Activated CD4-positive, alpha-beta T cell treated with anti-CD3 and anti-CD28 coated beads, Interleukin-2, amount 10 ng/mL, durations not matched to agents 7 days and 5 days (primary cell): ENCODE results near the gene UNC5B. TPM values are rescaled to one million over a fixed set of nuclear protein-coding genes. Genes with fewer than 3 reads are reported as not detected.

Experiments
- CTCF ChIA-PET: fragments of 350-600 bp; sonication (Branson Sonifier 250); formaldehyde crosslinking; loops from one replicate; lab custom pipeline; 2021; ENCODE audit warnings: antibody characterized with exemption; lab: Charles Lee
- POLR2A ChIA-PET: fragments of 350-600 bp; sonication (Branson Sonifier 250); formaldehyde crosslinking; loops from one replicate; lab custom pipeline; 2021; ENCODE audit warnings: antibody characterized with exemption; lab: Charles Lee
- DNase-seq: peaks from one replicate; pipeline ENCODE4 v3.0.0-alpha.2; 2020
- H3K27ac Mint-ChIP-seq: one replicate; pipeline ENCODE4 v1.8.0; 2021; ENCODE audit warnings: mild to moderate bottlenecking, moderate library complexity, mixed read lengths
- H3K27me3 Mint-ChIP-seq: one replicate; pipeline ENCODE4 v1.8.0; 2021; ENCODE audit warnings: mixed read lengths
- H3K36me3 Mint-ChIP-seq: one replicate; pipeline ENCODE4 v1.8.0; 2021; ENCODE audit warnings: low read depth, mixed read lengths
- H3K4me1 Mint-ChIP-seq: one replicate; pipeline ENCODE4 v1.8.0; 2021; ENCODE audit warnings: mixed read lengths
- H3K4me3 Mint-ChIP-seq: one replicate; pipeline ENCODE4 v1.8.0; 2021; ENCODE audit warnings: mild to moderate bottlenecking, moderate library complexity, mixed read lengths
- H3K9me3 Mint-ChIP-seq: one replicate; pipeline ENCODE4 v1.8.0; 2021; ENCODE audit warnings: mixed read lengths
- total RNA-seq, 2 experiments: library from RNA; stranded (reverse); gene quantifications; one replicate each; pipeline ENCODE4 v1.2.3, GENCODE V29; 2021

Gene UNC5B
- total RNA-seq, 2 experiments from 2014 or later, result not detected

GRCh38 chr10:71346731-71347130 is 134.4 kb downstream of the UNC5B start:
- Mint-ChIP-seq H3K27ac (no peak overlapping the region), H3K4me3 (no peak overlapping the region), H3K9me3 (no peaks in the 10 kb centered on the region), H3K36me3 (no peaks in the 10 kb centered on the region), H3K27me3 (no peaks in the 10 kb centered on the region), H3K4me1 (no peaks in the 10 kb centered on the region)
- ChIA-PET CTCF (interaction anchor here (0.6 kb wide), 1 partner anchor 454 kb away, joined by 3 read pairs; no protein-coding TSS in a partner anchor), POLR2A (no interaction called here)
- DNase-seq, result no peak

- DNase-seq, result no peak
- no peaks in the 10 kb centered on the region for H3K9me3 Mint-ChIP-seq
- H3K36me3 Mint-ChIP-seq, result no peaks in the 10 kb centered on the region
- H3K4me3 Mint-ChIP-seq, result no peak overlapping the region
- no peak overlapping the region for H3K27ac Mint-ChIP-seq
- H3K4me1 Mint-ChIP-seq, result no peaks in the 10 kb centered on the region
- ChIA-PET CTCF (interaction anchor here (0.6 kb wide), 1 partner anchor 453 kb away, joined by 3 read pairs; no protein-coding TSS in a partner anchor), POLR2A (no interaction called here)
- no peaks in the 10 kb centered on the region for H3K27me3 Mint-ChIP-seq
Observed at GRCh38 chr10:71347587-71348395, 135.4 kb downstream of the UNC5B start.

- ChIA-PET CTCF (no interaction called here), POLR2A (no interaction called here)
- Mint-ChIP-seq H3K27me3 (no peaks in the 10 kb centered on the region), H3K4me1 (no peaks in the 10 kb centered on the region), H3K27ac (no peak overlapping the region), H3K36me3 (no peaks in the 10 kb centered on the region), H3K9me3 (no peaks in the 10 kb centered on the region), H3K4me3 (no peak overlapping the region)
- DNase-seq, result no peak
Observed at GRCh38 chr10:71348850-71349249, 136.5 kb downstream of the UNC5B start.

DNA sequence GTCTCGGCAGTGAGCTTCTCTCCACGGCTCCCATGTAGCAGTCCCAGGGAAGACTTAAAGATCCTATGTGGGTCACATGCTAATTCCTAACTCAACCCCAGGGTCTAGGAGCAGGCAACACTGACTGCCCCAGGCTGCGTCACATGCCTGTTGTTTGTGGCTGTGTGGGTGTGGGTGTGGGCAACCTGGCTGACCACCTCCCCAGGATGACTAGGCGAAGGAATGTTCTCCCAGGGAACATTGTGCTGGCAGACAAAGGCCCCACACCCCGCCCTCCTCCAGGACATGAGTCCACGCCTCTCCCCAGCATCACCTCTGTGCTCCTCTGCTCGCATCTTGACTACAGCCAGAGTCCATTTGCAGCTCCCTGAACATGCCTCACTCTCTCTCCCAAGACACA is 137.0 kb downstream of the UNC5B start:
- POLR2A ChIA-PET, result no interaction called here
- Mint-ChIP-seq H3K27ac (no peak overlapping the region), H3K4me3 (no peak overlapping the region), H3K9me3 (no peaks in the 10 kb centered on the region), H3K4me1 (no peaks in the 10 kb centered on the region), H3K36me3 (no peaks in the 10 kb centered on the region), H3K27me3 (no peaks in the 10 kb centered on the region)
- no peak for DNase-seq
- CTCF ChIA-PET, result interaction anchor here (1.2 kb wide), 1 partner anchor 10 kb away, joined by 3 read pairs; no protein-coding TSS in a partner anchor

GRCh38 chr10:71351087-71351486 is 138.7 kb downstream of the UNC5B start:
- POLR2A ChIA-PET, result no interaction called here
- no peak overlapping the region for H3K27ac Mint-ChIP-seq
- no peaks in the 10 kb centered on the region for H3K36me3 Mint-ChIP-seq
- H3K4me1 Mint-ChIP-seq, result no peaks in the 10 kb centered on the region
- no peaks in the 10 kb centered on the region for H3K9me3 Mint-ChIP-seq
- CTCF ChIA-PET, result interaction anchor here (1.4 to 2.0 kb wide), 3 partner anchors 9 to 460 kb away, joined by 3 to 6 read pairs (median 4); no protein-coding TSS in a partner anchor
- no peaks in the 10 kb centered on the region for H3K27me3 Mint-ChIP-seq
- no peak for DNase-seq
- H3K4me3 Mint-ChIP-seq, result no peak overlapping the region

DNA sequence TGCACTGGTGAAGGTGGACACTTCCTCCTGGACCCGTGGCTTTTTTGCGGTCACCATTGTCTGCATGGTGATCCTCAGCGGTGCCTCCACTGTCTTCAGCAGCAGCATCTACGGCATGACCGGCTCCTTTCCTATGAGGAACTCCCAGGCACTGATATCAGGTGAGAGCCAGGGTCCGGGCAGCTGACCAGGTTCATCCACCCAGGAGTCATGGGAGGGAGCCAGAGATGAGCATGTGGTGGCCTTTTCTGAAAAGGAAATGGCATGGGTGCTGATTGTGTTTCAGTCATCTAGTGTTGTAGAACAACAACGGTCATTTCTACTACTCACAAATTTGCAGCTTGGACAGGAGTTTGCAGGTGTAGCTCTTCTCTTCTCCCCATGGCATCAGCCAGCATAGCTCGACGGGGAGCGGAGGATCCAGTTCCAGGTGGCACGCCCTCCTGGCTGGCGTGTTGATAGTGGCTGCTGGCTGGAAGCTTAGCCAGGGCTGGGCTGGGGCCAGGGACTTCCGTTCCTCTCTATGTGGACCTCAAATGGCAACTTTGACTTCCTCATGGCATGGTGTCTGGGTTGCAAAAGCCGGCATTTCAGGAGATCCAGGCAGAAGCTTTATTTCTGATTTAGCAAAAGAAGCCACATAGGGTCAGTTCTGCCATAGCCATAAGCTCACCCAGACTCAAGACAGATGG is 139.4 kb downstream of the UNC5B start:
- Mint-ChIP-seq H3K36me3 (no peaks in the 10 kb centered on the region), H3K27ac (no peak overlapping the region), H3K27me3 (no peaks in the 10 kb centered on the region), H3K9me3 (no peaks in the 10 kb centered on the region), H3K4me1 (no peaks in the 10 kb centered on the region), H3K4me3 (no peak overlapping the region)
- DNase-seq, result no peak
- ChIA-PET POLR2A (no interaction called here), CTCF (interaction anchor here (1.0 to 2.0 kb wide), 4 partner anchors 10 to 192 kb away, joined by 4 to 6 read pairs (median 4); no protein-coding TSS in a partner anchor)

Other genes with a start within 250 kb of the UNC5B start
- gene SLC29A3, start 106.7 kb downstream of the UNC5B start, total RNA-seq, result 1 to 10 TPM; 2.4 to 3.4 TPM
- 1 to 10 TPM; 4.0 to 4.5 TPM for gene CDH23, start 184.3 kb downstream of the UNC5B start, total RNA-seq